A172 (cell line): ENCODE measurements around the gene ZNF800. TPM values are rescaled to one million over a fixed set of nuclear protein-coding genes. Genes with fewer than 3 reads are reported as not detected.
"Not testable (repeated sequence)": the region's sequence is repeated elsewhere in the genome, so short reads cannot be mapped to it uniquely, and the experiment has no call there.

ENCODE experiments used
- DNase-seq: peaks from one replicate; pipeline ENCODE4 v3.0.0-alpha.2; 2015; ENCODE audit warnings: low spot score
- total RNA-seq: library from RNA; depleted of rRNA; stranded (reverse); fragments of >200 nt; shearing (Covaris generic); gene quantifications from 2 replicates; pipeline ENCODE4 v1.2.3, GENCODE V29; 2014; rRNA removed

ZNF800 gene
- 9.5 and 13.2 TPM in 2 replicates for total RNA-seq

GRCh38 chr7:127392566-127393367 is at the start of gene ZNF800:
ZNF800 (minus strand) TSS chr7:127392708; CDS start chr7:127391557, 1,151 bp downstream.
- peak; percentile 82 for DNase-seq

- DNase-seq: no peak
Measured at GRCh38 chr7:127440206-127440605, 47.7 kb upstream of the ZNF800 start.

- DNase-seq: no peak
Measured at GRCh38 chr7:127438836-127439235, 46.3 kb upstream of the ZNF800 start.

GRCh38 chr7:127437837-127438236 is 45.3 kb upstream of the ZNF800 start:
- peak; percentile 71 for DNase-seq

- DNase-seq: no peak
Measured at GRCh38 chr7:127437241-127437640, 44.7 kb upstream of the ZNF800 start.

- DNase-seq: not testable (repeated sequence)
Measured at GRCh38 chr7:127429281-127429680, 36.8 kb upstream of the ZNF800 start.

GRCh38 chr7:127419196-127419595 is 26.7 kb upstream of the ZNF800 start:
- DNase-seq: no peak

GRCh38 chr7:127418459-127418858 is 26.0 kb upstream of the ZNF800 start:
- no peak for DNase-seq

- DNase-seq: no peak
Measured at GRCh38 chr7:127417346-127417745, 24.8 kb upstream of the ZNF800 start.

- DNase-seq: no peak
Measured at GRCh38 chr7:127415060-127415742, 22.7 kb upstream of the ZNF800 start.

- no peak for DNase-seq
Measured at GRCh38 chr7:127413962-127414361, 21.5 kb upstream of the ZNF800 start.

- DNase-seq: no peak
Measured at GRCh38 chr7:127413326-127413725, 20.8 kb upstream of the ZNF800 start.

- no peak for DNase-seq
Measured at GRCh38 chr7:127411176-127411575, 18.7 kb upstream of the ZNF800 start.

GRCh38 chr7:127409629-127410028 is 17.1 kb upstream of the ZNF800 start:
- DNase-seq: no peak

GRCh38 chr7:127404286-127405072 is 12.0 kb upstream of the ZNF800 start:
- no peak for DNase-seq

GRCh38 chr7:127396184-127396583 is 3.7 kb upstream of the ZNF800 start:
- DNase-seq: no peak

- not testable (repeated sequence) for DNase-seq
Measured at GRCh38 chr7:127395104-127395503, 2.6 kb upstream of the ZNF800 start.

GRCh38 chr7:127393368-127394058 is 1.0 kb upstream of the ZNF800 start:
- no peak for DNase-seq

GRCh38 chr7:127392182-127392565 is 334 bp downstream of the ZNF800 start:
- DNase-seq: peak; percentile 14

GRCh38 chr7:127391591-127392181 is 822 bp downstream of the ZNF800 start:
- DNase-seq: peak; percentile 17
